GM18873 (cell line): ENCODE measurements around the gene S100PBP.
"Not testable (repeated sequence)": the region's sequence is repeated elsewhere in the genome, so short reads cannot be mapped to it uniquely, and the experiment has no call there.

Experiments
- ATAC-seq: cut with Tn5 transposase; IDR thresholded peaks from one replicate; pipeline ENCODE4 v1.9.1; 2021; ENCODE audit warnings: mild to moderate bottlenecking, moderate library complexity, moderate number of reproducible peaks; ENCODE audit not compliant: unreplicated experiment, low FRiP score

The S100PBP gene

DNA sequence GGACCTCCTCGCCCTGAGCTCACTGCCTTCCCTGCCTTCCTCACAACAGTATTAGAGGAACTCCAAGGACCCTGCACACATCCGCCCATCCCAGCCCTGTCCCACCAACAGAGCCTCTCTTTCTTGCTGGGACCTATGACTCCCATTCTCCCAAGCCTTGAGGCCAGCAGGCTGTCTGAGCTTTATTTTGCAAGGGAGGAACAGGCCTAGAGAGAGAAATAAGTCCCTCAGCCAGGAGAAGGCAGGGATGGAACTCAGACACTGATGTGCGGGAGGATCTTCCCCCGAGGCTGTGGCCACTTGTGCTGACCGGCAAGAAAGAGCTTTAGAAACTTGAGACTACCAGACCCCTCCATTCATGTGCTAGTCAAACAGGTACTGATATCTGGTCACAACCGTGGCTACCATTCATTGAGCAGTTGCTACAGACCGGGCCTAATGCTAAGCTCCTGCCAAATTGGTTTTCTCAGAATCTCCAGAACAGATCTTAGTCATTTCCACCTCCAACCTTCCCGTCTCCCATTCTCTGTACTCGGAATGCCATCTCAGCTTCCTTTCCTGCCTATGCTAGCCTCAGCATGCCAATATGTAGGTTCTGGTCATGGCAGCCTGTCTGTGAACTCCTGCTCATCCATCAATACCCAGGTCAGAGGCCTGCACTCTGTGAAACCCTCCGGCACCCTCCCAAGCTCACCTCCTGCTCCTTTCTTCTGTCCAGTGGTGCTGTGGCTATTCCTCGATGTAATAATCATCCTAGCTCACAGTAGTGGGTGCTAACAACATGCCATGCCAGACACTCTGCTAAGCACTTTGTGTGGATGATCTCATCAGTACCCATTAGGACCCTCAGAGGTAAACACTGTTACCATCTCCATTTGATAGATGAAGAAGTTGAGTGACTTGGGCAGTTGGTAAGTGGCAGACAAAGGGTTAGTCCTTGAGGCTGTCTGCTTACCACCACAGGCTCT is 79.9 kb downstream of the S100PBP start:
- ATAC-seq: no peak

- ATAC-seq: no peak
Observed at GRCh38 chr1:32898056-32898455, 80.6 kb downstream of the S100PBP start.

- ATAC-seq: no peak
Observed at GRCh38 chr1:32898958-32899357, 81.5 kb downstream of the S100PBP start.

DNA sequence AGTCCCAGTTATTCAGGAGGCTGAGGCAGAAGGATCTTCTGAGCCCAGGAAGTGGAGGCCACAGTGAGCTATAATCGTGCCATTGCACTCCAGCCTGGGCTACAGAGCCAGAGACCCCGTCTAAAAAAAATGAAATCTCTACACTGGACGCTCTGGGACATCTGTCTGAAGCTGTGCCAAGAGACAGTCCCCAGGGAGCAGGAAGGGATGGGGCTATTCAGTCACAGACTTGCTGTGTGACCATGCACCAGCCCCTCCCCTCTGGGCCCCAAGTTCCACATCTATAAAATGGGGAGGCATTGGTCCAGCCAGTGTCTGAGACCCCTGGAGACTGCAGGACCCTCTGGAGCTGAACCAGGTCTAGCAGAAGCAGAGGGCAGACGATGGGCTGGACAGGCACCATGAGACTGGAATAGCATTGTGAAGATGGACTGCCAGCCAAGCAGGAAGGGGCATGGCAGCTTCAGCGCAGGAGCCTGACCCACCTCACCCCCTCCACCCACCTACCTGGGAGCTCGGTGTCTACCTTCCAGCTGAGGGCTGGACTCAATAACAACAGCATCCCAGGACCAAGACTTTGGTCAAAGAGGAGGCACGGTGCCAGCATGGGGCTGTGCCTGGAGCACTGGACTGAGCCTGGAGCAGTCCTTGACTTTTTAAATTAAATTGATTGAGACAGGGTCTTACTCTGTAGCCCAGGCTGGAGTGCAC is 82.3 kb downstream of the S100PBP start:
- ATAC-seq: no peak

GRCh38 chr1:32900371-32900955 is 83.0 kb downstream of the S100PBP start:
- ATAC-seq: no peak

GRCh38 chr1:32900956-32901822 is 83.7 kb downstream of the S100PBP start, which contains the start of gene TMEM54:
TMEM54 (minus strand) TSS chr1:32901389; CDS start chr1:32901238, 151 bp downstream.
- ATAC-seq: no peak

- no peak for ATAC-seq
Observed at GRCh38 chr1:32901823-32902534, 84.5 kb downstream of the S100PBP start.

DNA sequence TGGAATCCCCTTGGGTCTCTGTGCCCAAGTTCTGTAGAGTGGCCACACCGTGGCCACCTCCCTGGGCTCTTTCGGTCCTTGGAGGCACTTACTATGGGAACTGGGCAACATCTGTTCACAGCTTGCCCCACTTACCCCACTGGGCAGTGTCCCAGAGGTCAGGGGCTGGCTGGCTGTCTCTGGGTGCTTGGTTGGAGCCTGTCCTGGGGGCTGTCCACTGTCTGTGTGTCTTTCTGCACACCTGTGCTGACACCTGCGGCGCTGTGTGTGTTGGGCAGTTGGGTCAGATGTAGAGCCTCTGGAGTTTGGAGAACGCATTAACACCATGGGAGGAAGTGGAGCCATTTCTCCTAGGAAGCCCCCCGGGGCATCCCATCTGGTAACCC is 85.1 kb downstream of the S100PBP start:
- ATAC-seq: no peak

GRCh38 chr1:32903991-32904785 is 86.7 kb downstream of the S100PBP start:
- ATAC-seq: no peak

GRCh38 chr1:32904797-32905196 is 87.3 kb downstream of the S100PBP start:
- no peak for ATAC-seq

DNA sequence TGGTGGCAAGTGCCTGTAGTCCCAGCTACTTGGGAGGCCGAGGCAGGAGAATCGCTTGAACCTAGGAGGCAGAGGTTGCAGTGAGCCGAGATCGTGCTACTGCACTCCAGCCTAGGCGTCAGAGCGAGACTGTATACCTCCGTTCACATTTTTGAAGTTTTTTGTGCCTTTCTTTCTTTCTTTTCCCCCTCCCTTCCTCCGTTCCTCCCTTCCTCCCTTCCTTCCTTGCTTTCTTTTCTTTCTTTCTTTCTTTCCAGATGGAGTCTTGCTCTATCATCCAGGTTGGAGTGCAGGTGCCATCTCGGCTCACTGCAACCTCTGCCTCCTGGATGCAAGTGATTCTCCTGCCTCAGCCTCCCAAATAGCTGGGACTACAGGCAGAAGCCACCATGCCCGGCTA is 88.1 kb downstream of the S100PBP start:
- not testable (repeated sequence) for ATAC-seq

- ATAC-seq: no peak
Observed at GRCh38 chr1:32906654-32907053, 89.2 kb downstream of the S100PBP start.

DNA sequence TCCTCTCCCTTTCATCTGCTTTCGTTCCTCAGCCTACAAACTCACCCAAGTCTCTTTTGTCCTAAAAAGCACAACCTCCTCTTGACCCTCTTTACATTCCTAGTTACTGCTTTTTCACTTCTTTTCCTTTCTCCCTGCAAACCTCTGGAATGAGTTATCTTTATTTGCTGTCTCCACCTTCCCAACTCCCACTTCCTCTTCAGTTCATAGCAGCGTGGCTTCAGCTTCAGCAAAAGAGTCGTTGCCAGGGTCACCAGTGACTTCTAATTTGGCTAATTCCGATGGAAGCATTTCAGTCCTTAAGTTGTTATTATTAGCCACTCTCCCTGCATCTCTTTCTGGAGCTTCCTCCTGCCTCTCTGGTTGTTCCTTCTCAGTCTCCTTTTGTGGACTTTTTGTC is 90.0 kb downstream of the S100PBP start:
- no peak for ATAC-seq
